ENCODE measurements around the gene POLR2H.

DNA sequence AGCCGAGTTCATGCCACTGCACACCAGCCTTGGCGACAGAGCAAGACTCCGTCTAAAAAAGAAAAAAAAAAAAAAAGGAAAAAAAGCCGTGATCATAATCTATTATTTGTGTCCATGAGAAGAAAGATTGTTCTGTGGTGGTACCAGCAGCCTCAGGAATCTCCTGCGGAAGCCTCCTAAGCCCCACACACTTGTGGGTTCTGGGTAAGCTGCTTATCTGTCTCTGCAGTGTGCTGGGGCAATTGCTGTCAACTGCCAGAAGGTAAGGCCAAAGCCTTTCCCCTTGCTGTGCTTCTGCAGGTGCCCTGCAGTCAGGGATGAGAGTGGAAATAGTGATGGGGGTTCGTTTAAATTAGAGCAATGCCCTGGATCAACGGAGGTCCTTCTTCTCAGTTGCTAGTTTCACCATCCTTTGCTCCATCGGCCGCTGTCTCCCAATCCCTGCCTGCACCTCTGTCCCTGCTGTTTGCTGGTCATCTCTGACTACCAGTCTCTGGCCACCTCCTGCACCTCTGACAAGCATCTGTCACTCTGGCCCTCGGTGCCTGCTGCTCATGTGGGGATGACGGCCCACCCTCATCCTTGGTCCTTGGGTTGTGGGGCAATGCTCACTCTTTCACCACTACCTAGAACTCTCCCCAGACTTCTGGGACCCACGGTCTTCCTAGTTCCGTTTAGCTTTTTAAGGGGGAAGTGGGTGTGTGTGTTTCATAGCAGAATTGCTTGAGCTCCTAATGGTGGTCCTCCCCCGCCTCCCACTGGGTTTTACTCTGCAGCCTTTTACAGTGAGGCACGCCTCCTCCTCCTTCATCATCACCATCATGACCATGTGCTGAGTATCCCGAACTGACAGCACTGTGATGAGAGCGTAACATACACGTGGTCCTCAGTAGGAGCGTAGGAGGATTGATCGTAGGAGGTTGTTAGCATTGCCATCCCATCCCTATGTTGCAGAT is 43.8 kb downstream of the POLR2H start:
- TF ChIP-seq, protein P1, sequence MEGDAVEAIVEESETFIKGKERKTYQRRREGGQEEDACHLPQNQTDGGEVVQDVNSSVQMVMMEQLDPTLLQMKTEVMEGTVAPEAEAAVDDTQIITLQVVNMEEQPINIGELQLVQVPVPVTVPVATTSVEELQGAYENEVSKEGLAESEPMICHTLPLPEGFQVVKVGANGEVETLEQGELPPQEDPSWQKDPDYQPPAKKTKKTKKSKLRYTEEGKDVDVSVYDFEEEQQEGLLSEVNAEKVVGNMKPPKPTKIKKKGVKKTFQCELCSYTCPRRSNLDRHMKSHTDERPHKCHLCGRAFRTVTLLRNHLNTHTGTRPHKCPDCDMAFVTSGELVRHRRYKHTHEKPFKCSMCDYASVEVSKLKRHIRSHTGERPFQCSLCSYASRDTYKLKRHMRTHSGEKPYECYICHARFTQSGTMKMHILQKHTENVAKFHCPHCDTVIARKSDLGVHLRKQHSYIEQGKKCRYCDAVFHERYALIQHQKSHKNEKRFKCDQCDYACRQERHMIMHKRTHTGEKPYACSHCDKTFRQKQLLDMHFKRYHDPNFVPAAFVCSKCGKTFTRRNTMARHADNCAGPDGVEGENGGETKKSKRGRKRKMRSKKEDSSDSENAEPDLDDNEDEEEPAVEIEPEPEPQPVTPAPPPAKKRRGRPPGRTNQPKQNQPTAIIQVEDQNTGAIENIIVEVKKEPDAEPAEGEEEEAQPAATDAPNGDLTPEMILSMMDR (IDR thresholded peaks at IDR 0.05) = no peak
- TF ChIP-seq POLR2A (IDR thresholded peaks at IDR 0.05) (no peak), EP300 (IDR thresholded peaks at IDR 0.05) (no peak)

Measured in tibial nerve (tissue), 4 donors.